Activated T-cell treated with anti-CD3 and anti-CD28 coated beads, Interleukin-2, amount 50 U/mL, for 4 hours (primary cell): Measurements from ENCODE around the gene PDIA5. TPM values are rescaled to one million over a fixed set of nuclear protein-coding genes. Genes with fewer than 3 reads are reported as not detected.

Experiments
- ATAC-seq, 2 donors: fragments of 200-7000 bp; cut with Tn5 transposase; one replicate each; pipeline ENCODE4 v1.10.0; 2021
- DNase-seq: peaks from one replicate; pipeline ENCODE4 v3.0.0-alpha.2; 2020
- H3K27me3 Mint-ChIP-seq: one replicate; pipeline ENCODE4 v1.8.0; 2021; ENCODE audit warnings: low read depth, mixed read lengths
- H3K36me3 Mint-ChIP-seq: one replicate; pipeline ENCODE4 v1.8.0; 2022; ENCODE audit warnings: mixed read lengths; ENCODE audit not compliant: insufficient read depth
- H3K4me1 Mint-ChIP-seq: one replicate; pipeline ENCODE4 v1.8.0; 2021; ENCODE audit warnings: low read depth, mixed read lengths
- H3K4me3 Mint-ChIP-seq: one replicate; pipeline ENCODE4 v1.8.0; 2021; ENCODE audit warnings: mild to moderate bottlenecking, moderate library complexity, mixed read lengths
- H3K9me3 Mint-ChIP-seq: one replicate; pipeline ENCODE4 v1.8.0; 2021; ENCODE audit warnings: mixed read lengths
- total RNA-seq, 3 donors: library from RNA; stranded (reverse); gene quantifications; one replicate each; pipeline ENCODE4 v1.2.1, GENCODE V29; 2021

PDIA5 gene
- total RNA-seq, 3 donors from 2014 or later: 29.6 to 35.3 (median 33.1) TPM

GRCh38 chr3:123054109-123054778 is 12.6 kb upstream of the PDIA5 start:
- no peaks in the 10 kb centered on the region for H3K36me3 Mint-ChIP-seq
- no peak for DNase-seq
- H3K4me1 Mint-ChIP-seq: no peaks in the 10 kb centered on the region
- no peak for ATAC-seq
- H3K9me3 Mint-ChIP-seq: no peaks in the 10 kb centered on the region
- H3K27me3 Mint-ChIP-seq: peaks cover 6% of the 10 kb centered on the region
- H3K4me3 Mint-ChIP-seq: no peak overlapping the region

GRCh38 chr3:123054931-123055330 is 11.9 kb upstream of the PDIA5 start:
- H3K36me3 Mint-ChIP-seq: no peaks in the 10 kb centered on the region
- DNase-seq (no peak), ATAC-seq (no peak)
- H3K27me3 Mint-ChIP-seq: peaks cover 4% of the 10 kb centered on the region
- H3K9me3 Mint-ChIP-seq: no peaks in the 10 kb centered on the region
- no peak overlapping the region for H3K4me3 Mint-ChIP-seq
- no peaks in the 10 kb centered on the region for H3K4me1 Mint-ChIP-seq

- peaks cover 4% of the 10 kb centered on the region for H3K27me3 Mint-ChIP-seq
- no peak for ATAC-seq
- no peaks in the 10 kb centered on the region for H3K36me3 Mint-ChIP-seq
- H3K4me1 Mint-ChIP-seq: no peaks in the 10 kb centered on the region
- no peaks in the 10 kb centered on the region for H3K9me3 Mint-ChIP-seq
- H3K4me3 Mint-ChIP-seq: no peak overlapping the region
- DNase-seq: no peak
Measured at GRCh38 chr3:123055352-123055751, 11.5 kb upstream of the PDIA5 start.

- no peaks in the 10 kb centered on the region for H3K4me1 Mint-ChIP-seq
- H3K9me3 Mint-ChIP-seq: no peaks in the 10 kb centered on the region
- H3K36me3 Mint-ChIP-seq: no peaks in the 10 kb centered on the region
- H3K4me3 Mint-ChIP-seq: no peak overlapping the region
- no peak for DNase-seq
- H3K27me3 Mint-ChIP-seq: peaks cover 6% of the 10 kb centered on the region
- ATAC-seq: no peak
Measured at GRCh38 chr3:123058505-123058904, 8.3 kb upstream of the PDIA5 start.

GRCh38 chr3:123060054-123060453 is 6.8 kb upstream of the PDIA5 start:
- no peak overlapping the region for H3K4me3 Mint-ChIP-seq
- ATAC-seq: no peak
- peaks cover 5% of the 10 kb centered on the region for H3K27me3 Mint-ChIP-seq
- H3K4me1 Mint-ChIP-seq: peaks cover 9% of the 10 kb centered on the region
- no peaks in the 10 kb centered on the region for H3K36me3 Mint-ChIP-seq
- H3K9me3 Mint-ChIP-seq: no peaks in the 10 kb centered on the region
- DNase-seq: no peak

GRCh38 chr3:123061856-123062255 is 5.0 kb upstream of the PDIA5 start:
- no peak overlapping the region for H3K4me3 Mint-ChIP-seq

GRCh38 chr3:123063034-123063433 is 3.8 kb upstream of the PDIA5 start:
- Mint-ChIP-seq H3K4me3 (no peak overlapping the region), H3K4me1 (peaks cover 20% of the 10 kb centered on the region), H3K27me3 (peaks cover 2% of the 10 kb centered on the region), H3K9me3 (no peaks in the 10 kb centered on the region), H3K36me3 (no peaks in the 10 kb centered on the region)
- no peak for ATAC-seq
- DNase-seq: no peak

More at GRCh38 chr3:123061856-123062255, 5.0 kb upstream of the PDIA5 start:
- H3K36me3 Mint-ChIP-seq: no peaks in the 10 kb centered on the region
- H3K9me3 Mint-ChIP-seq: no peaks in the 10 kb centered on the region
- no peak for ATAC-seq
- peaks cover 16% of the 10 kb centered on the region for H3K4me1 Mint-ChIP-seq
- peaks cover 2% of the 10 kb centered on the region for H3K27me3 Mint-ChIP-seq
- DNase-seq: no peak

GRCh38 chr3:123064506-123064905 is 2.3 kb upstream of the PDIA5 start:
- no peak for DNase-seq
- H3K4me3 Mint-ChIP-seq: peak overlapping the region; percentile 10

GRCh38 chr3:123064914-123065313 is 1.9 kb upstream of the PDIA5 start:
- H3K4me3 Mint-ChIP-seq: peak overlapping the region; percentile 10
- ATAC-seq (no peak), DNase-seq (no peak)

More at GRCh38 chr3:123064506-123064905, 2.3 kb upstream of the PDIA5 start:
- no peak for ATAC-seq
- Mint-ChIP-seq H3K9me3 (no peaks in the 10 kb centered on the region), H3K4me1 (peaks cover 31% of the 10 kb centered on the region), H3K36me3 (no peaks in the 10 kb centered on the region), H3K27me3 (peaks cover 2% of the 10 kb centered on the region)

GRCh38 chr3:123066599-123066895 is 278 bp upstream of the PDIA5 start:
- H3K4me1 Mint-ChIP-seq: peaks cover 31% of the 10 kb centered on the region
- no peaks in the 10 kb centered on the region for H3K27me3 Mint-ChIP-seq
- ATAC-seq: no peak
- no peak for DNase-seq
- no peaks in the 10 kb centered on the region for H3K36me3 Mint-ChIP-seq
- peak overlapping the region; percentile 90 for H3K4me3 Mint-ChIP-seq
- no peaks in the 10 kb centered on the region for H3K9me3 Mint-ChIP-seq

More at GRCh38 chr3:123064914-123065313, 1.9 kb upstream of the PDIA5 start:
- Mint-ChIP-seq H3K27me3 (peaks cover 2% of the 10 kb centered on the region), H3K9me3 (no peaks in the 10 kb centered on the region), H3K36me3 (no peaks in the 10 kb centered on the region), H3K4me1 (peaks cover 31% of the 10 kb centered on the region)

- H3K27me3 Mint-ChIP-seq: no peaks in the 10 kb centered on the region
- DNase-seq: peak; percentile 25
- peak overlapping the region; percentile 90 for H3K4me3 Mint-ChIP-seq
- peaks cover 31% of the 10 kb centered on the region for H3K4me1 Mint-ChIP-seq
- peaks cover under 1% of the 10 kb centered on the region for H3K36me3 Mint-ChIP-seq
- ATAC-seq: peak; percentile 51 to 54
- H3K9me3 Mint-ChIP-seq: no peaks in the 10 kb centered on the region
Measured at GRCh38 chr3:123067689-123068600, 1.1 kb downstream of the PDIA5 start.

GRCh38 chr3:123068601-123069381 is 2.0 kb downstream of the PDIA5 start:
- Mint-ChIP-seq H3K4me1 (peaks cover 31% of the 10 kb centered on the region), H3K27me3 (no peaks in the 10 kb centered on the region), H3K4me3 (peak overlapping the region; percentile 90), H3K36me3 (peaks cover 3% of the 10 kb centered on the region), H3K9me3 (no peaks in the 10 kb centered on the region)
- DNase-seq (no peak), ATAC-seq (no peak)

- Mint-ChIP-seq H3K4me1 (peaks cover 26% of the 10 kb centered on the region), H3K36me3 (peaks cover 5% of the 10 kb centered on the region), H3K27me3 (no peaks in the 10 kb centered on the region), H3K4me3 (no peak overlapping the region), H3K9me3 (no peaks in the 10 kb centered on the region)
- no peak for DNase-seq
- no peak for ATAC-seq
Measured at GRCh38 chr3:123070510-123070909, 3.7 kb downstream of the PDIA5 start.

- no peak overlapping the region for H3K4me3 Mint-ChIP-seq
- peaks cover 26% of the 10 kb centered on the region for H3K4me1 Mint-ChIP-seq
Measured at GRCh38 chr3:123071146-123071545, 4.3 kb downstream of the PDIA5 start.

More at GRCh38 chr3:123071146-123071545, 4.3 kb downstream of the PDIA5 start:
- DNase-seq: no peak
- Mint-ChIP-seq H3K36me3 (peaks cover 5% of the 10 kb centered on the region), H3K9me3 (no peaks in the 10 kb centered on the region), H3K27me3 (no peaks in the 10 kb centered on the region)
- no peak for ATAC-seq
